PC-3 (cell line): ENCODE measurements around the gene APOD.
"Not testable (repeated sequence)": the region's sequence is repeated elsewhere in the genome, so short reads cannot be mapped to it uniquely, and the experiment has no call there.

ENCODE experiments used
- CTCF ChIP-seq: fragments of 300-600 bp; sonication (generic); conservative IDR thresholded peaks from 2 replicates; pipeline ENCODE4 v1.5.1; 2017; ENCODE audit warnings: antibody characterized with exemption, low read depth, mild to moderate bottlenecking, low read length
- EZH2 ChIP-seq: fragments of 300-600 bp; sonication (generic); IDR thresholded peaks from one replicate; pipeline ENCODE4 v1.6.1; 2017; ENCODE audit warnings: antibody characterized with exemption, mild to moderate bottlenecking, low read length; ENCODE audit not compliant: unreplicated experiment
- EZH2phosphoT487 ChIP-seq: fragments of 300-600 bp; sonication (generic); IDR thresholded peaks from 2 replicates; pipeline ENCODE4 v1.6.1; 2018; ENCODE audit warnings: mild to moderate bottlenecking, antibody characterized with exemption, low read length, borderline replicate concordance

- not testable (repeated sequence) for TF ChIP-seq EZH2phosphoT487, CTCF, EZH2
These were observed 18.0 kb upstream of the APOD start for GRCh38 chr3:195601785-195602184.
